Activated CD4-positive, alpha-beta memory T cell treated with anti-CD3 and anti-CD28 coated beads, Interleukin-2, amount 10 ng/mL, durations not matched to agents 7 days and 5 days (primary cell): Measurements from ENCODE around the gene FBLIM1. TPM values are rescaled to one million over a fixed set of nuclear protein-coding genes. Genes with fewer than 3 reads are reported as not detected.

Experiments
- CTCF ChIA-PET: fragments of 350-600 bp; sonication (Branson Sonifier 250); formaldehyde crosslinking; loops from one replicate; lab custom pipeline; 2021; ENCODE audit warnings: antibody characterized with exemption, inconsistent platforms; lab: Charles Lee
- POLR2A ChIA-PET: fragments of 350-600 bp; sonication (Branson Sonifier 250); formaldehyde crosslinking; loops from one replicate; lab custom pipeline; 2021; ENCODE audit warnings: antibody characterized with exemption; lab: Charles Lee
- DNase-seq: peaks from one replicate; pipeline ENCODE4 v3.0.0-alpha.2; 2020
- H3K27ac Mint-ChIP-seq: one replicate; pipeline ENCODE4 v1.8.0; 2021; ENCODE audit warnings: mild to moderate bottlenecking, mixed read lengths
- H3K27me3 Mint-ChIP-seq: one replicate; pipeline ENCODE4 v1.8.0; 2021; ENCODE audit warnings: mixed read lengths
- H3K36me3 Mint-ChIP-seq: one replicate; pipeline ENCODE4 v1.8.0; 2021; ENCODE audit warnings: low read depth, mixed read lengths
- H3K4me1 Mint-ChIP-seq: one replicate; pipeline ENCODE4 v1.8.0; 2021; ENCODE audit warnings: mixed read lengths
- H3K4me3 Mint-ChIP-seq: one replicate; pipeline ENCODE4 v1.8.0; 2021; ENCODE audit warnings: mild to moderate bottlenecking, mixed read lengths
- H3K9me3 Mint-ChIP-seq: one replicate; pipeline ENCODE4 v1.8.0; 2021; ENCODE audit warnings: mixed read lengths
- total RNA-seq, 2 experiments: library from RNA; stranded (reverse); gene quantifications; one replicate each; pipeline ENCODE4 v1.2.3, GENCODE V29; 2021

The FBLIM1 gene, protein sequence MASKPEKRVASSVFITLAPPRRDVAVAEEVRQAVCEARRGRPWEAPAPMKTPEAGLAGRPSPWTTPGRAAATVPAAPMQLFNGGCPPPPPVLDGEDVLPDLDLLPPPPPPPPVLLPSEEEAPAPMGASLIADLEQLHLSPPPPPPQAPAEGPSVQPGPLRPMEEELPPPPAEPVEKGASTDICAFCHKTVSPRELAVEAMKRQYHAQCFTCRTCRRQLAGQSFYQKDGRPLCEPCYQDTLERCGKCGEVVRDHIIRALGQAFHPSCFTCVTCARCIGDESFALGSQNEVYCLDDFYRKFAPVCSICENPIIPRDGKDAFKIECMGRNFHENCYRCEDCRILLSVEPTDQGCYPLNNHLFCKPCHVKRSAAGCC
- total RNA-seq: not detected

DNA sequence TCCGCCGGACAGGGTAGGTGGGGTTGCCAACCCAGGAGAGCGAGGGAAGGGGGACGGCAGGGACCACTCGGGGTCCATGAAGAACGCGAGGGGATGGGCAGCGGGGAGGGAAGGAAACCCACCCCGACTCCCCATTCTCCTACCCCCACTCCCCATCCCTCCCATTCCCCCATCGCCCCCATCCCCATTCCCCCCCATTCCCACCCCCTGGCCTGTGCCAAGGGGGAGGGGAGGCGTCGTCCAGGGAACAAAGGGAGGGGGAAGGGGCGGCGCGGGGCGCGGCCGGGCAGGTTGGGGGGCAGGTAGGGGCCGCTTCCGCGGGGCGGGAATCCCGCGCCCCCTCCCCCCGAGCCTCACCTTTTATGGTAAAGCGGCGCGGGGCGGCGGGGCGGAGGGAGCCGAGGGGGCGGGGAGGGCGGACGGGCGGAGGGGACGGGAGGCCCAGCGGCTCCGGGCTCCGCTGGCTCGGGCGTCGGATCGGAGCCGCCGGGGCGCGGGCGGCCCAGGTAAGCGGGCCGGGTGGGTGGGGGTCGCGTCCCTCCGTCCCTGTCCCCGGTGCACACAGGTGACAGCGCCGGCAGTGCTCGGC lies at the start of gene FBLIM1:
TSS of gene FBLIM1 (plus strand) at position 453 of the 589 bp plus-strand sequence. CDS start 6,189 bp downstream, outside the sequence.
- Mint-ChIP-seq H3K27me3 (peaks cover 55% of the 10 kb centered on the region), H3K27ac (no peak within 1 kb of the TSS)

DNA sequence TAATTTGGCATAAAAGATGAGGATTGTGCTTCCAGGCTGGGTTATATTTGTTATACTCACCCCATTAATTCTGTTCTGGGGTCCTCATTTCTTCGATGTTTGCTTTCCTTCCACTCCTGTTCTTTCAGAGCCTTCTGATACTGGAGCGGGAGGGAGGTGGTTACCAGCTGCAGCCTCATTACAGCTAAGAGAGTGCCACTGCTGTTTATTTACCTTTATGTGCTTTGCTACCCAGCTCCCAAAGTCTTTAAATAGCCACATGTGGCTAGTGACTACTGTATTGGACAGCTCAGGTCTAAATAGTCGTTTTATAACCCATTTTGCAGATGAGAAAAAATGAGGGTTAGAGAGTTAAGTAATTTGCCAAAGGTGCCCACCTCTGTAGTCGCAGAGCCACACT lies 49.4 kb upstream of the FBLIM1 start:
- CTCF ChIA-PET: no interaction called here
- no peak for DNase-seq
- POLR2A ChIA-PET: no interaction called here
- Mint-ChIP-seq H3K27me3 (no peaks in the 10 kb centered on the region), H3K36me3 (peaks cover 5% of the 10 kb centered on the region), H3K9me3 (no peaks in the 10 kb centered on the region), H3K27ac (no peak overlapping the region), H3K4me3 (no peak overlapping the region), H3K4me1 (peaks cover under 1% of the 10 kb centered on the region)

More for the DNA sequence above, at the start of gene FBLIM1:
- Mint-ChIP-seq H3K4me3 (no peak within 1 kb of the TSS), H3K9me3 (no peaks in the 10 kb centered on the region), H3K36me3 (no peaks in the 10 kb centered on the region), H3K4me1 (peaks cover 11% of the 10 kb centered on the region)
- ChIA-PET CTCF (no interaction called here), POLR2A (no interaction called here)
- no peak for DNase-seq

DNA sequence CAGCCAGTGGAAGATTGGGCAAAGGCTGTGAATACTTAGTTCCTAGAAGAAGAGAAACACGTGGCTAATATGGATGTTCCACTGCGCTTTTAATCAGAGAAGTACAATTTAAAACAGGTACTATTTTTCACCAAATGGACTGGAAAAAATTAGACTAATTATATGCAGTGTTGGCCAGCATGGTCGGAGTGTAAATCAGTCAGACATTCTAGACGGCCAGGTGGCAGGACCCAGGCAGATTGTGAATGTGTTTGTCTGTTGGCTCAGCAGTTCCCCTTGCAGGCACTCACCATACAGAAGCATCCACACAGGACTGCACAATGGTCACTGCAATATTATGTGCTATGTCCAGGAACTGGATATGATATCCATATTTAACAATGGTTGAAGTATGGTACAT lies 46.4 kb upstream of the FBLIM1 start:
- Mint-ChIP-seq H3K9me3 (no peaks in the 10 kb centered on the region), H3K36me3 (peaks cover 5% of the 10 kb centered on the region), H3K4me1 (peaks cover 2% of the 10 kb centered on the region), H3K27me3 (no peaks in the 10 kb centered on the region), H3K4me3 (no peak overlapping the region), H3K27ac (no peak overlapping the region)
- DNase-seq: no peak
- POLR2A ChIA-PET: interaction anchor here (1.0 kb wide), 1 partner anchor 116 kb away, joined by 4 read pairs; no protein-coding TSS in a partner anchor
- CTCF ChIA-PET: interaction anchor here (0.7 kb wide), 1 partner anchor 27 kb away, joined by 3 read pairs; no protein-coding TSS in a partner anchor

DNA sequence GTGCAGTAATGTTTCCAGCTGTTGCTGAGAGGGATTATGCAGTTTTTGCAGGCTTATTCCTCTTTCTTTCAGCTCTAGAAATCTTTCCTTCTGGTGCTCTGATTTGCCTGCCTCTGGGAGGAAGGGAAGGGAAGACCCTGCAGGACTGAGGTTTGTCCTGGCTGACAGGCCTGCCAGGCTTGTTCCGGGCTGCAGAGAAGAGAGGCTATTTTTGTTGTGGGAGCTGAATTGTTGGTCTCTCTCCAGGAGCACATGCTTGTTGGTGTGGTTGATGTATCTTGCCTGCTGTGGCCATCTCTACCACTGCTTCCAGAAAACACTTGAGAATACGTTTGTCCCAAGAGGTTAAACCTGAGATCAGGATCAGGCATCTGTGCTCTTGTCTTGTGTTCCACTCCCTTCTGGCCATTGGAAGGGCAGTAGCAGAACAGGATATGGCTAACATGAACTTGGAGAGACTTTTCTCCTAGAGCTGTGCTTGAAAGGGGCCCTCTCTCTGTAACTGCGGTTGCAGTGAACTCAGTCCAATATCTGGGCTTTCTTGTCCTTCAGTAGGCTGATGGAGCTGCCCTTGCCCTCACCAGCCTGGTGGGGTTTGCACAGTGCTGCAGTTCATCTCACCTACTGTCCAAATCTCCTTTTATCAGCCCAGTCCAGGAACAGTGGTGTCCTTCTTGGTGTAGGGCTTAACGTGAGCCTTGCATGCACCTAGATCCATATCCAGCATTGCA lies 44.0 kb upstream of the FBLIM1 start:
- DNase-seq: no peak
- CTCF ChIA-PET: interaction anchor here (0.6 to 1.4 kb wide), 3 partner anchors 77 to 429 kb away, joined by 3 to 5 read pairs (median 4); no protein-coding TSS in a partner anchor
- Mint-ChIP-seq H3K36me3 (peaks cover 15% of the 10 kb centered on the region), H3K27me3 (no peaks in the 10 kb centered on the region), H3K27ac (no peak overlapping the region), H3K4me1 (peaks cover 2% of the 10 kb centered on the region), H3K9me3 (no peaks in the 10 kb centered on the region), H3K4me3 (no peak overlapping the region)
- POLR2A ChIA-PET: interaction anchor here (0.9 kb wide), 1 partner anchor 19 kb away, joined by 3 read pairs; no protein-coding TSS in a partner anchor

DNA sequence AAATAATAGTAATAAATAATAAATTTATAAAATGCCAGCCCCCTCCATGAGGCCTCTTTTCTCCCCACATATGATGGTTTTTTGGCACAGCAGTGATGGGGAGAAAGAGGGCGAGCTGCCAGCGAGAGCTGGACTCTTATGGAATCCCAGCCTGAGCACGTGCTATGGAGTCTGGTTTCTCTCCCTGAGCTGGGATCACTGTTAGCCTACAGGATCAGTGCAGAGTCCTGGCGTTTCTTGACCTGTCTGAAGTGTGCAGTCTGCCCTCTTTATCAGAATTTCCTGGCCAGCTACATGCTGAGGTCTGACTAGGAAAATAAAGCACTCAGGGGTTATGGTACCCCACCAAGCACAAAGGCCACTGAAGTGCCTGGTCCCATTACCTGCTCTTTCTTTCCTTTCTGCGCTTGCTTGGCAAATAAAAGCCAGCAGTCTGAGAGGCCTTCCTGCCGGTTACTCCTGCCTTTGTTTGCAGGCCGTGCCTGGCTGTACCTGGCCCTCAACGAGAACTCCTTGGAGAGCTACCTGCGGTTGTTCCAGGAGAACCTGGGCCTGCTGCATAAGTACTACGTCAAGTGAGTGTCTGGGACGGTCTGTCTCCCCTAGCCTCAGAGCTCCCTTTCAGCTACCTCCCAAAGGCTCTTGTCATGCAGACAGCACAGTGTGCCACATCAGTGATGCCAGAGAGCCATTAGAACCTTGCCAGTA lies 41.0 kb upstream of the FBLIM1 start:
- ChIA-PET CTCF (no interaction called here), POLR2A (no interaction called here)
- no peak for DNase-seq
- H3K27me3 Mint-ChIP-seq: no peaks in the 10 kb centered on the region
- no peak overlapping the region for H3K4me3 Mint-ChIP-seq
- H3K36me3 Mint-ChIP-seq: peaks cover 18% of the 10 kb centered on the region
- no peak overlapping the region for H3K27ac Mint-ChIP-seq
- no peaks in the 10 kb centered on the region for H3K9me3 Mint-ChIP-seq
- H3K4me1 Mint-ChIP-seq: peaks cover 2% of the 10 kb centered on the region

DNA sequence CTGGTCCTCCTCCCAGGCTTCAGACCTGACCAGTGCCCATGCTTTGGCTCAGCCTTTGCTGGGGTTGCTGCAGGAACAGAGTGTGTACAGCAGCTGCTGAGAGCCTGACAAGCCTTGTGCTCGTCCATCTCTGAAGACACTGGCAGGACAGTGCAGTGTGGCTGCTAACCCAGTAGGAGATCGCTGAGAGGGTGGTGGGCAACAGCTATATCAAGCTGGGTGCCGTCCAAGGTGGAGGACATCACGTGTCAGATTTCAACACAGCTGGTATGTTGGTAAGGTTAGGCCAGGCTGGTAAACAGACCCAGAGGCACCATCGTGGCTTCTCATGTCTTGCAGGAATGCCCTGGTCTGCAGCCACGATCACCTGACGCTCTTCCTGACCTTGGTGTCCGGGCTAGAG lies 40.4 kb upstream of the FBLIM1 start:
- Mint-ChIP-seq H3K27me3 (no peaks in the 10 kb centered on the region), H3K27ac (no peak overlapping the region), H3K9me3 (no peaks in the 10 kb centered on the region), H3K4me3 (no peak overlapping the region), H3K4me1 (peaks cover 2% of the 10 kb centered on the region), H3K36me3 (peaks cover 18% of the 10 kb centered on the region)
- no peak for DNase-seq
- POLR2A ChIA-PET: no interaction called here
- CTCF ChIA-PET: no interaction called here

DNA sequence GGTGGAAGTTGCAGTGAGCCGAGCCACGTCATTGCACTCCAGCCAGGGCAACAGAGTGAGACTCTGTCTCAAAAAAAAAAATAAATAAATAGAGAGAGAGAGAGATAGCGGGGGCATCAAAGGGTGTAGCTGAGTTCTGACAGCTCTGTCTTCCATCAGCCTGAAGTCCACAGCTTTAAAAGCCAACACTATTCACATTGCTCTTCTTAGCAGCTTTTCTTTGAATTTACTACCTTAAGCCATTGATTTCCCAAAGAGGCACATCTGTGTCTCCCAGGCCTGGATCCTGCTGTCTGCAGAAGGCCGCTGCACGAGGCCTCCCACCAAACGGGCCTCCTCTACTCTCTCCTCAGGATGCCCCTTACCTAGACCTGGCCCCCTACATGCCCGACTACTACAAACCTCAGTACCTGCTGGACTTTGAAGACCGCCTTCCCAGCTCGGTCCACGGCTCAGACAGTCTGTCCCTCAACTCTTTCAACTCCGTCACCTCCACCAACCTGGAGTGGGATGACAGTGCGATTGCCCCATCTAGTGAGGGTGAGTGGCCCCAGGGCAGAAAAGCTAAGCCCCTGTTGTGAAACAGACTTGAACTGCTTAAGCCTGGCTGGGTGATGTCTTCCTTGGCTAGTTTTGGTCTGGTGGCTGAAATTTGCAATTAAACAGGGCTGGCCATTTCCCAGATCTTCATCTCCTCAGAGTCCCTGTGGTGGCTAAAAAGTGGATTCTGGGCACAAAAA lies 39.0 kb upstream of the FBLIM1 start:
- CTCF ChIA-PET: interaction anchor here (1.3 kb wide), 1 partner anchor 13 kb away, joined by 3 read pairs; no protein-coding TSS in a partner anchor
- Mint-ChIP-seq H3K4me1 (no peaks in the 10 kb centered on the region), H3K36me3 (peaks cover 19% of the 10 kb centered on the region), H3K27me3 (no peaks in the 10 kb centered on the region), H3K4me3 (no peak overlapping the region), H3K27ac (no peak overlapping the region), H3K9me3 (no peaks in the 10 kb centered on the region)
- POLR2A ChIA-PET: interaction anchor here (0.9 to 1.5 kb wide), 2 partner anchors 22 to 140 kb away, joined by 3 to 5 read pairs; no protein-coding TSS in a partner anchor
- no peak for DNase-seq

DNA sequence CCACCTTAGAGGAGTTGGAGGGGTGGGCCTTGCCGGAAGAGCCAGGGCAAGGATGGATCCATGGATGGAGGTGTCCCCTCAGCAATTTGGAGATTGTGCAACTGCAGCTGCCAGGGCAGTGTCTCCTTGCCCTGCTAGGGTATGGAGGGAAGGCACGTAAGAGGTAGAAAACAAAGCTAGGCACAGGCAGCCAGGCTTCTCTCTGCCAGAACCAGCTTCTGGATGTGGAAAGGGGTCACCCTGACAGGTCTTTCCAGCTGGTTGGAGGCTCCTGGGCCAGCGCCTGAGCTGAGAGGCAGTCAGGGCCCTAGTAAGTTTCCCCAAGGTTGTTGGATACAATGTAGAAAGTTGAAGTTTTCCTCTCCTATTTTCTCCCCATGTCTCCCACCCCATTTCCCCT lies 37.7 kb upstream of the FBLIM1 start:
- Mint-ChIP-seq H3K36me3 (peaks cover 22% of the 10 kb centered on the region), H3K9me3 (no peaks in the 10 kb centered on the region), H3K27me3 (no peaks in the 10 kb centered on the region), H3K27ac (no peak overlapping the region), H3K4me1 (no peaks in the 10 kb centered on the region), H3K4me3 (no peak overlapping the region)
- POLR2A ChIA-PET: interaction anchor here (1.5 kb wide), 1 partner anchor 24 kb away, joined by 5 read pairs; no protein-coding TSS in a partner anchor
- CTCF ChIA-PET: interaction anchor here (0.5 kb wide), 1 partner anchor 95 kb away, joined by 3 read pairs; no protein-coding TSS in a partner anchor
- DNase-seq: no peak

DNA sequence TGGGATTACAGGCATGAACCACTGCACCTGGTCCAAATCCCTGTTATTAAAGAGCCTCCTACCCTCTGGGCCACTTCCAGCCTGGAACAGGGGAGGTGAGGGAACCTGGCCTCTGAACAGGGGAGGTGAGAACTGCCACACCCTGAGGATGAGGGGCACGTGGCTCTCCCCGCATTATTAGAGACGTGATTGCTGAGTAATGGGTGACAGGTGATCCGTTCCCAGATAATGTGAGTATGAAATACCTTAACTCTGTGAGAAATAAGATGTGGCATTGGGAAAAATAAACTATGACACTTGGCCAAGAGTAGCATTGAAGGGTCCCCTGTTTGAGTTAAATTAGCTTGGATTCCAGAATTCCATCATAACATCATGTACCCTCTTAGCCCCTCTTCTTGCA lies 36.2 kb upstream of the FBLIM1 start:
- ChIA-PET POLR2A (no interaction called here), CTCF (no interaction called here)
- peaks cover 27% of the 10 kb centered on the region for H3K36me3 Mint-ChIP-seq
- no peaks in the 10 kb centered on the region for H3K9me3 Mint-ChIP-seq
- H3K27me3 Mint-ChIP-seq: no peaks in the 10 kb centered on the region
- no peaks in the 10 kb centered on the region for H3K4me1 Mint-ChIP-seq
- H3K4me3 Mint-ChIP-seq: no peak overlapping the region
- DNase-seq: no peak
- no peak overlapping the region for H3K27ac Mint-ChIP-seq

DNA sequence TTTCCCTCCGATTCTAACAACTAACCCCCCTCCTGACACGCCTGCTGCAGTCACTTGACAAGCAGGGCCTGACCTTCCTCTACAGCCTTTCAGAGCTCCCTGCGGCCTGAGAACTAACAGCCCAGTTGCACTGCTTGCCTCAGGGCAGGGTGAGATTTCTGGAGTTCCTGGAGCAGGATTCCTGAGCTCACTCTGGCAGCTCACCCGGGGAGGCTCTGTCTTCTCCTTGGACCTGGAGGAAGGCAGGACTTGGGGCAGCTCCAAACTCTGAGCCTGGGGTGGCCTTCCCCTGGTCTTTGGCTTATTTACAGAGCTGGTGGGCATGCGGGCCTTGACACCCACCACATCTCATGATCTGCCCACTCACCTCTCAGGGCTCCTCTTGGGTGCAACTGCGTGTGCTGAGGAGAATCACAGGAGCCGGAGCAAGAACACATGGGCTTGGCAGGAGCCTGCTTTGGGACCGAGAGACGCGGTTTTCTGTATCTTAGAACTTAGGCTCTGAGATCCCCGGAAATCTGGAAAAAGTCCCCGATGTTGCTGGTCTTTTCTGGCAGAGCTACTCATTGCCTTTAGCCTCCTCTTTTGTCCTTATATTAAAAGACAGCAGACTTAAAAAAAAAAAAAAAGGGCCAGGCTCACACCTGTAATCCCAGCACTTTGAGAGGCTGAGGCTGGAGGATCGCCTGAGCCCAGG lies 35.6 kb upstream of the FBLIM1 start:
- Mint-ChIP-seq H3K27me3 (no peaks in the 10 kb centered on the region), H3K4me1 (no peaks in the 10 kb centered on the region), H3K27ac (no peak overlapping the region), H3K9me3 (no peaks in the 10 kb centered on the region), H3K4me3 (no peak overlapping the region), H3K36me3 (peaks cover 24% of the 10 kb centered on the region)
- POLR2A ChIA-PET: interaction anchor here (1.1 kb wide), 1 partner anchor 253 kb away, joined by 3 read pairs; the partner anchor contains the start of gene ZBTB17
- CTCF ChIA-PET: no interaction called here
- no peak for DNase-seq

DNA sequence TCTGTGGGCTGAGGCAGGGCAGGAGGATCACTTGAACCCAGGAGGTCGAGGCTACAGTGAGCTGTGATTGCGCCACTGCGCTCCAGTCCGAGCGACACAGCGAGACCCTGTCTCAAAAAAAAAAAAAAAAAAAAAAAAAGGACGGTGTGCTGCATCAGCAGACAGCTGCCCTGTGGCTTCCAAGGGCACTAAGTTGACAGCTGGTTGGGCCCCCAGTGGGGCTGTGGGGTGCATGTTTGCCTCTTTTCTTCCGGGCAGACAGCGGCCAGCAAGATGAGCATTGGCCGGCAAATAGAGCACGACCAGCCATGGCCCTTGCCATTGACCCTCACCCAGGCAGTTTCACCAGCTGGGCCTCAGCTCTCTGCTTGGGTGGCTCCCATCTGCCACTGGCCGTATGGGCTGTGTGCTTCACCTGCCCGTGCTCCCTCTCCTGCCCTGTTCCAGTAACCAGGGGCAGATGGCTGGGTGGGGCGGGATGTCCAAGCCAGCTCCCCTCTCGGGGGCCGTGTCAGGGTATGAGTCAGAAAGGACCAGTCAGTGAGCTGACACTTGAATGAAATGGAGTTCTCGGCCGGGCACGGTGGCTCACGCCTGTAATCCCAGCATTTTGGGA lies 34.9 kb upstream of the FBLIM1 start:
- Mint-ChIP-seq H3K27ac (no peak overlapping the region), H3K4me1 (no peaks in the 10 kb centered on the region), H3K36me3 (peaks cover 22% of the 10 kb centered on the region), H3K4me3 (no peak overlapping the region), H3K27me3 (no peaks in the 10 kb centered on the region), H3K9me3 (no peaks in the 10 kb centered on the region)
- ChIA-PET POLR2A (interaction anchor here (1.1 kb wide), 1 partner anchor 252 kb away, joined by 3 read pairs; the partner anchor contains the start of gene ZBTB17), CTCF (no interaction called here)
- no peak for DNase-seq
